OCI-LY7 (cell line): ENCODE results near the gene EYS. TPM values are rescaled to one million over a fixed set of nuclear protein-coding genes. Genes with fewer than 3 reads are reported as not detected.

Source experiments
- BruUV-seq: library from RNA; stranded (reverse); fragments of 400-500 nt; replicated peaks from 2 replicates; lab custom pipeline; 2021; lab: Mats Ljungman, UMichigan
- CTCF ChIA-PET: fragments of 300-600 bp; sonication (Branson Sonifier 250); formaldehyde crosslinking; loops from one replicate; lab custom pipeline; 2022; ENCODE audit warnings: antibody characterized with exemption; ENCODE audit not compliant: unreplicated experiment; lab: Charles Lee
- POLR2A ChIA-PET: fragments of 300-600 bp; sonication (Branson Sonifier 250); formaldehyde crosslinking; loops from one replicate; lab custom pipeline; 2022; ENCODE audit warnings: antibody characterized with exemption; lab: Charles Lee
- DNase-seq: peaks from one replicate; pipeline ENCODE4 v3.0.0-alpha.2; 2015; ENCODE audit warnings: low spot score
- H2AFZ ChIP-seq: fragments of 200-600 bp; sonication (generic), shearing (Covaris generic); 2 replicates; pipeline ENCODE4 v1.6.1; 2014; ENCODE audit warnings: mild to moderate bottlenecking, antibody characterized with exemption, low read length, moderate library complexity
- H3K27ac ChIP-seq: fragments of 200-600 bp; sonication (generic); 2 replicates; pipeline ENCODE4 v1.5.1; 2014; ENCODE audit warnings: mixed run types, low read depth, mild to moderate bottlenecking, moderate library complexity, low read length, inconsistent platforms; ENCODE audit not compliant: poor library complexity, severe bottlenecking
- H3K36me3 ChIP-seq: fragments of 200-600 bp; sonication (generic); 2 replicates; pipeline ENCODE4 v1.6.1; 2014; ENCODE audit warnings: mild to moderate bottlenecking, antibody characterized with exemption, low read length, moderate library complexity, mixed read lengths; ENCODE audit not compliant: insufficient read depth
- H3K4me1 ChIP-seq: fragments of 200-600 bp; sonication (generic); 2 replicates; pipeline ENCODE4 v1.5.1; 2014; ENCODE audit warnings: mild to moderate bottlenecking, low read length; ENCODE audit not compliant: insufficient read depth, poor library complexity, severe bottlenecking
- H3K4me2 ChIP-seq: fragments of 200-600 bp; sonication (generic); 2 replicates; pipeline ENCODE4 v1.6.1; 2014; ENCODE audit warnings: mild to moderate bottlenecking, low read length
- H3K4me3 ChIP-seq: fragments of 200-600 bp; sonication (generic); 2 replicates; pipeline ENCODE4 v1.5.1; 2014; ENCODE audit warnings: mild to moderate bottlenecking, low read depth, low read length; ENCODE audit not compliant: poor library complexity, severe bottlenecking
- H3K79me2 ChIP-seq: fragments of 200-600 bp; sonication (generic); 2 replicates; pipeline ENCODE4 v1.6.1; 2016; ENCODE audit warnings: low read depth, mild to moderate bottlenecking, low read length, moderate library complexity, mixed read lengths; ENCODE audit not compliant: insufficient read depth
- H3K9me2 ChIP-seq: fragments of 200-600 bp; sonication (generic); 2 replicates; pipeline ENCODE4 v1.6.1; 2016; ENCODE audit warnings: mild to moderate bottlenecking, low read length, mixed read lengths; ENCODE audit not compliant: insufficient read depth
- H3K9me3 ChIP-seq: fragments of 200-600 bp; sonication (generic); 2 replicates; pipeline ENCODE4 v1.6.1; 2014; ENCODE audit warnings: mild to moderate bottlenecking, mixed run types, low read length, mixed read lengths
- H4K20me1 ChIP-seq: fragments of 200-600 bp; sonication (generic); 2 replicates; pipeline ENCODE4 v1.6.1; 2014; ENCODE audit warnings: mild to moderate bottlenecking, antibody characterized with exemption, low read length, moderate library complexity, mixed read lengths; ENCODE audit not compliant: insufficient read depth
- EZH2phosphoT487 ChIP-seq: fragments of 200-600 bp; sonication (generic); IDR thresholded peaks from 2 replicates; pipeline ENCODE4 v1.6.1; 2018; ENCODE audit warnings: low read depth, borderline replicate concordance, mild to moderate bottlenecking, mixed run types, antibody characterized with exemption, low read length, moderate library complexity, mixed read lengths
- intact Hi-C: fragments of 100-400 bp; cut with micrococcal nuclease; formaldehyde crosslinking; loops from one replicate; pipeline ENCODE4 v1.10.0; 2022; ENCODE audit not compliant: unreplicated experiment
- total RNA-seq, 2 experiments: library from RNA; depleted of rRNA in 1 of 2; stranded (reverse); fragments of >200 nt in 1 of 2; shearing (Covaris generic) in 1 of 2; gene quantifications; 2 replicates each; pipeline ENCODE4 v1.2.3, GENCODE V29; 2014 to 2022
- TF ChIP-seq, protein P1 (sequence below): fragments of 200-600 bp; sonication (generic); conservative IDR thresholded peaks from 2 replicates; pipeline ENCODE4 v1.5.1; 2014; ENCODE audit warnings: mild to moderate bottlenecking, antibody characterized with exemption, low read length, moderate library complexity, mixed read lengths

EYS gene
- total RNA-seq, 2 experiments from 2014 or later = not detected

DNA sequence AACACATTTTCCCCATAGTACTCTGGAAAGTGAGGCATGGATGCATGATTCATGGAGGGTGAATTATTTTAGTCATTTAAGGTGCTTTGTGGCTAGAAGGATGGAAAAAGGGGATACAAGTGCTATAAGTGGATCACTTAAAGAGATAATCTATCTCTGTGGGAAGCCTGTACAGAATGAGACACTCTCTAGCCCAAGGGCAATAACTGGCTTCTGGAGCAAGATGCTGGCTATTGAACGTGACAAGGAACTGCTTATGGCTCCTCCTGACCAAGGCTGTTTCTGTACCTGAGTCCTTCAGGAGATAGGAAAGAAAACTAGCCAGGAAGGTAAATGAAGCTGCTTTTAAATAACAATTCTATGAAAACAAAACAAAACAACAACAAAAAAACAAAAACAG is 590.7 kb downstream of the EYS start:
- Histone ChIP-seq H3K27ac (no peak overlapping the region), H3K4me3 (no peak overlapping the region), H2AFZ (no peak overlapping the region), H3K4me1 (no peaks in the 10 kb centered on the region), H3K36me3 (no peaks in the 10 kb centered on the region), H3K9me2 (no peaks in the 10 kb centered on the region), H3K4me2 (no peak overlapping the region), H3K79me2 (no peaks in the 10 kb centered on the region), H4K20me1 (no peaks in the 10 kb centered on the region), H3K9me3 (no peaks in the 10 kb centered on the region)
- DNase-seq = no peak
- POLR2A ChIA-PET = interaction anchor here (0.8 kb wide), 1 partner anchor 521 kb away, joined by 3 read pairs; no protein-coding TSS in a partner anchor
- no peak for TF ChIP-seq EZH2phosphoT487
- TF ChIP-seq, protein P1, sequence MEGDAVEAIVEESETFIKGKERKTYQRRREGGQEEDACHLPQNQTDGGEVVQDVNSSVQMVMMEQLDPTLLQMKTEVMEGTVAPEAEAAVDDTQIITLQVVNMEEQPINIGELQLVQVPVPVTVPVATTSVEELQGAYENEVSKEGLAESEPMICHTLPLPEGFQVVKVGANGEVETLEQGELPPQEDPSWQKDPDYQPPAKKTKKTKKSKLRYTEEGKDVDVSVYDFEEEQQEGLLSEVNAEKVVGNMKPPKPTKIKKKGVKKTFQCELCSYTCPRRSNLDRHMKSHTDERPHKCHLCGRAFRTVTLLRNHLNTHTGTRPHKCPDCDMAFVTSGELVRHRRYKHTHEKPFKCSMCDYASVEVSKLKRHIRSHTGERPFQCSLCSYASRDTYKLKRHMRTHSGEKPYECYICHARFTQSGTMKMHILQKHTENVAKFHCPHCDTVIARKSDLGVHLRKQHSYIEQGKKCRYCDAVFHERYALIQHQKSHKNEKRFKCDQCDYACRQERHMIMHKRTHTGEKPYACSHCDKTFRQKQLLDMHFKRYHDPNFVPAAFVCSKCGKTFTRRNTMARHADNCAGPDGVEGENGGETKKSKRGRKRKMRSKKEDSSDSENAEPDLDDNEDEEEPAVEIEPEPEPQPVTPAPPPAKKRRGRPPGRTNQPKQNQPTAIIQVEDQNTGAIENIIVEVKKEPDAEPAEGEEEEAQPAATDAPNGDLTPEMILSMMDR = no peak
- intact Hi-C loops = no loop called here
- CTCF ChIA-PET = no interaction called here
- no TSS peak for BruUV-seq

DNA sequence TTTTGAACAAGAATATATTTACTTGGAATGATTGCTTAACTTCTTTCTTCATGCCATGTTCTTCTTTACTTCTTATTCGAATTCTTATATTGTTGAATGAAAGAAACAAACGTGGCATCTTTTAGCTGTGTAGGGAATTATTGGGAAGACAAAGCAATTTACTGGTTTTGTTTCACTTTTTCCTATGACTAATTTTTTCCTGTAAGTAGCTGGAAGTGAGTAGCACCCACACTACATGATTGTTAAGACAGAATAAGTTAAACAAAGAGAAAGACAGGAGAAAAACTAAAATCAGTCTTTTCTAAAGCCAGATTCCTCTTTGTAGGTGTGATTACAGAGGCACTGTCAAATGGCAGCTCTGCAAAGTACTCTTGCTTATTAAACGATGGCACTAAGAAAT is 593.4 kb downstream of the EYS start:
- ChIA-PET CTCF (no interaction called here), POLR2A (interaction anchor here (0.6 kb wide), 1 partner anchor 54 kb away, joined by 5 read pairs; no protein-coding TSS in a partner anchor)
- Histone ChIP-seq H3K9me3 (no peaks in the 10 kb centered on the region), H3K36me3 (no peaks in the 10 kb centered on the region), H3K4me2 (no peak overlapping the region), H3K79me2 (no peaks in the 10 kb centered on the region), H3K4me3 (no peak overlapping the region), H2AFZ (no peak overlapping the region), H4K20me1 (no peaks in the 10 kb centered on the region), H3K4me1 (no peaks in the 10 kb centered on the region), H3K9me2 (no peaks in the 10 kb centered on the region), H3K27ac (no peak overlapping the region)
- no peak for DNase-seq
- no TSS peak for BruUV-seq
- intact Hi-C loops = no loop called here
- no peak for TF ChIP-seq EZH2phosphoT487
- TF ChIP-seq, protein P1 = no peak

GRCh38 chr6:65112435-65112834 is 594.6 kb downstream of the EYS start:
- no peak overlapping the region for H2AFZ ChIP-seq
- no peaks in the 10 kb centered on the region for H3K9me2 ChIP-seq
- ChIA-PET POLR2A (interaction anchor here (0.9 kb wide), 1 partner anchor 14 kb away, joined by 3 read pairs; no protein-coding TSS in a partner anchor), CTCF (no interaction called here)
- no peaks in the 10 kb centered on the region for H3K79me2 ChIP-seq
- BruUV-seq = no TSS peak
- intact Hi-C loops = no loop called here
- no peak overlapping the region for H3K4me3 ChIP-seq
- no peaks in the 10 kb centered on the region for H3K9me3 ChIP-seq
- no peak for TF ChIP-seq EZH2phosphoT487
- TF ChIP-seq, protein P1 = no peak
- H3K4me1 ChIP-seq = no peaks in the 10 kb centered on the region
- H3K4me2 ChIP-seq = no peak overlapping the region
- no peak for DNase-seq
- H4K20me1 ChIP-seq = no peaks in the 10 kb centered on the region
- no peak overlapping the region for H3K27ac ChIP-seq
- H3K36me3 ChIP-seq = no peaks in the 10 kb centered on the region
